Measurements from ENCODE around the gene SELENBP1.
A peak's percentile ranks its signal among the peaks of the same experiment; 100 is the strongest.

The SELENBP1 gene

GRCh38 chr1:151344291-151344690, 28.2 kb downstream of the SELENBP1 start:
- DNase-seq (ENCODE audit: insufficient read length, low spot score) (no peak), FAIRE-seq (no peak)
- no peak for TF ChIP-seq POLR2A (IDR thresholded peaks at IDR 0.05; ENCODE audit: low read depth, low read length)

GRCh38 chr1:151343587-151343986, 28.9 kb downstream of the SELENBP1 start:
- DNase-seq (ENCODE audit: insufficient read length, low spot score) (no peak), FAIRE-seq (no peak)
- TF ChIP-seq POLR2A (IDR thresholded peaks at IDR 0.05; ENCODE audit: low read depth, low read length) = no peak

GRCh38 chr1:151342569-151342968, 29.9 kb downstream of the SELENBP1 start:
- no peak for FAIRE-seq
- TF ChIP-seq POLR2A (IDR thresholded peaks at IDR 0.05; ENCODE audit: low read depth, low read length) = no peak
- no peak for DNase-seq (ENCODE audit: insufficient read length, low spot score)

- DNase-seq (ENCODE audit: insufficient read length, low spot score) (no peak), FAIRE-seq (no peak)
- no peak for TF ChIP-seq POLR2A (IDR thresholded peaks at IDR 0.05; ENCODE audit: low read depth, low read length)
These were observed 30.5 kb downstream of the SELENBP1 start for GRCh38 chr1:151342021-151342420.

GRCh38 chr1:151340870-151341754, 31.4 kb downstream of the SELENBP1 start:
- DNase-seq (ENCODE audit: insufficient read length, low spot score) (peak; percentile 67), FAIRE-seq (peak; percentile 15)
- TF ChIP-seq POLR2A (IDR thresholded peaks at IDR 0.05; ENCODE audit: low read depth, low read length) = no peak

- FAIRE-seq = no peak
- DNase-seq (ENCODE audit: insufficient read length, low spot score) = no peak
- no peak for TF ChIP-seq POLR2A (IDR thresholded peaks at IDR 0.05; ENCODE audit: low read depth, low read length)
These were observed 35.9 kb downstream of the SELENBP1 start for GRCh38 chr1:151336556-151336955.

GRCh38 chr1:151334822-151335221, 37.7 kb downstream of the SELENBP1 start:
- FAIRE-seq = no peak
- no peak for TF ChIP-seq POLR2A (IDR thresholded peaks at IDR 0.05; ENCODE audit: low read depth, low read length)
- DNase-seq (ENCODE audit: insufficient read length, low spot score) = no peak

- peak; percentile 35 for DNase-seq (ENCODE audit: insufficient read length, low spot score)
- no peak; the same call in 1 of the 2 replicates for TF ChIP-seq POLR2A (IDR thresholded peaks at IDR 0.05; ENCODE audit: low read depth, low read length)
These were observed 44.4 kb downstream of the SELENBP1 start for GRCh38 chr1:151327903-151328674.

GRCh38 chr1:151327223-151327902, 45.1 kb downstream of the SELENBP1 start, which contains the start of gene PI4KB:
PI4KB (minus strand) TSS chr1:151327416; CDS start chr1:151316481, 10,935 bp downstream.
- FAIRE-seq (no peak), DNase-seq (ENCODE audit: insufficient read length, low spot score) (peak; percentile 96)
- peak; percentile 92 for TF ChIP-seq POLR2A (IDR thresholded peaks at IDR 0.05; ENCODE audit: low read depth, low read length)

More at GRCh38 chr1:151327903-151328674, 44.4 kb downstream of the SELENBP1 start:
- no peak for FAIRE-seq

GRCh38 chr1:151326619-151327222, 45.8 kb downstream of the SELENBP1 start:
- TF ChIP-seq POLR2A (IDR thresholded peaks at IDR 0.05; ENCODE audit: low read depth, low read length) = no peak
- FAIRE-seq = no peak
- peak; percentile 75 for DNase-seq (ENCODE audit: insufficient read length, low spot score)

GRCh38 chr1:151325646-151326429, 46.7 kb downstream of the SELENBP1 start:
- TF ChIP-seq POLR2A (IDR thresholded peaks at IDR 0.05; ENCODE audit: low read depth, low read length) = no peak
- FAIRE-seq (no peak), DNase-seq (ENCODE audit: insufficient read length, low spot score) (no peak)

- DNase-seq (ENCODE audit: insufficient read length, low spot score) (no peak), FAIRE-seq (no peak)
- no peak for TF ChIP-seq POLR2A (IDR thresholded peaks at IDR 0.05; ENCODE audit: low read depth, low read length)
These were observed 47.3 kb downstream of the SELENBP1 start for GRCh38 chr1:151325231-151325630.

Measured in H54 (cell line).